ENCODE results near the gene KRT83. TPM values are rescaled to one million over a fixed set of nuclear protein-coding genes. Genes with fewer than 3 reads are reported as not detected.
"Not testable (repeated sequence)": the region's sequence is repeated elsewhere in the genome, so short reads cannot be mapped to it uniquely, and the experiment has no call there.

KRT83 gene
- total RNA-seq, 4 donors from 2014 or later, result 10.3 to 97.1 (median 33.9) TPM; not detected in 1

DNA sequence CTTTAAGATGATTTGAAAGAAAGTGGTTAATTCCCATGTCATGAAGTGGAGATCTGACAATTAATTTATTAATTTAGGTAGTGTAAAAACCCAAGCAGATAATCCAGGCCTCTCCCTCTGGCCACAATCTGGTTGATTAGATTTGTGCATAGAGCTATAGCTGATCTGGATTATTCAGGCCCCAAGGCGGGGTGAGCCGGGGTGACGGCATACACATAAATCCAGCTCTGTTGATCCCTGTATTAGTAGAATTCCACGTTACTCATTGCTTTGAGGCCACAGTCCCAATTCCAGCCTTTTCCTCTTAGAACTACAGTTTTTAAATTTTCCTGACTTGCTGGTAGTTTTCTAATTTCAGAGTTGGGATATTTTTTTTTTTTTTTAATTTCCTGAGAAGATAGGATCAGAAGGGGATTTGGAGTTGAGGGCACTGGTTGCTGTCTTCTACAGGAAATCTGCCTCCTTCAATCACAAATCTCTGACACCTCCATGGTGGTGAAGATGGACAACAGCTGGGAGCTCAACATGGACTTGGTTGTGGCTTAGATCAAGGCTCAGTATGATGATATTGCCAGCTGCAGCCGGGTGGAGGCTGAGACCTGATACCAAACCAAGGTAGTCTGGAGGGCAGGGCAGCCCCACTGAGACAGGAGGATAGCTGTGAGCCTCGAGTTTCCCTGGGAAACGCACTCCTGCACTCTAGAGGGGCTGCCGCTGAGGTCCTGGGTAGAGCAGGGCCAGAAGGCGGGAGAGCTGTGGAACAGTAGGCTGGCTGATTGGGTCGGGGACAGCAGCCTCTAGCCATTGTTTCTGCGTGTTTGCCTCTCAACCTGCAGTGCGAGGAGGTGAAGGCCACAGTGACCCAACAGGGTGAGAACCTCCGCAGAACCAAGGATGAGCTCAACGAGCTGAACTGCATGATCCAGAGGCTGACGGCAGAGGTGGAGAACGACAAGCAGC, 26.6 kb upstream of the KRT83 start:
- no peak overlapping the region for H3K27ac ChIP-seq
- H3K9me3 ChIP-seq, result no peaks in the 10 kb centered on the region
- H3K4me1 ChIP-seq, result peaks cover 17% of the 10 kb centered on the region
- no peaks in the 10 kb centered on the region for H3K36me3 ChIP-seq
- 75% methylated on average over 13 of the region's 16 CpGs for whole genome bisulfite sequencing
- no peak for DNase-seq (ENCODE audit: low spot score in 2 of 2)
- no peak overlapping the region for H3K4me3 ChIP-seq
- no peak for TF ChIP-seq POLR2A (IDR thresholded peaks at IDR 0.05)
- H3K27me3 ChIP-seq, result peaks cover 3% of the 10 kb centered on the region

DNA sequence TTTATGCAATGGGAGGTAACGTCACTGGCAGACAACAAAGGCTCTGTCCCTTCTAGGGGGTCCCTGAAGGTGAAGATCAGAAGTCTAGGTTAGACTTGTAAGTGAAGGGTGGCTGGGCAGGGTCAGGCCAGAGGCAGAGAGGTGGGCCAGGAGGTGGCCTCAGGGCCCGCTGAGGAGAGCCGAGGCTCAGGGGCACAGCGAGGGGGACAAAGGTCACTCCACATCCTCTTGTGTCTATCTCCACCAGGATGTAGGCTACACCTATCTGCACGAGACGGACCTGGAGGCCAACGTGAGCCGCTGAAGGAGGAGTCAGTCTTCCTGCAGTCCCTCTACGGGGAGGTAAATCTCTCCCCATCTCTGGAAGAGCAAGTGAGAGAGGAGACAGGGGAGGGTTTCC, 25.8 kb upstream of the KRT83 start:
- no peak for DNase-seq (ENCODE audit: low spot score in 2 of 2)
- Histone ChIP-seq H3K36me3 (no peaks in the 10 kb centered on the region), H3K4me3 (no peak overlapping the region), H3K27ac (peak overlapping the region; percentile 47), H3K4me1 (peaks cover 17% of the 10 kb centered on the region), H3K9me3 (no peaks in the 10 kb centered on the region), H3K27me3 (peaks cover 5% of the 10 kb centered on the region)
- WGBS, result 90% methylated on average over 8 of the region's 9 CpGs
- TF ChIP-seq POLR2AphosphoS5 (IDR thresholded peaks at IDR 0.05) (no peak), POLR2A (IDR thresholded peaks at IDR 0.05) (no peak)

DNA sequence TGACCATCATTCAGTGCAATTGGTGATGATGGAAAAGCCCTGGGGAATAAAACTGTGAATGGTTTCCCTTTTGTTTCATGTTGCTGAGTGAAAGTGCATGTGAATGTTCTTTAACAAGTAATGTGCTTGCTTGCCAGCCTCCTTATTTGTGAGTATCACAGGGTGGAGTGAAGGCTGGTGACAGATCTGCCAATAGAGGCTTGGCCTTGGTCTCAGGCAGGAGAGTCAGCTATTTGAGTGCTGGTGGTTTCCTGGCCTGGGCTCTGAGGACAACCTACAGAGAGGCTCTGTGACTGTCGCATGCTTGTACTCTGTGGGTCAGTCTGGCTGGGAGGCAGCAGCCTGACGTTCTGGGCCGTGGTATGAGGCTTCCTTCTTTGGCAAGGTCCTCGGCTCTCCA, 25.4 kb upstream of the KRT83 start:
- Histone ChIP-seq H3K27ac (peak overlapping the region; percentile 47), H3K36me3 (no peaks in the 10 kb centered on the region), H3K9me3 (no peaks in the 10 kb centered on the region), H3K4me3 (no peak overlapping the region), H3K27me3 (peaks cover 5% of the 10 kb centered on the region), H3K4me1 (peaks cover 14% of the 10 kb centered on the region)
- no peak for DNase-seq (ENCODE audit: low spot score in 2 of 2)
- TF ChIP-seq POLR2A (IDR thresholded peaks at IDR 0.05) (no peak), EP300 (IDR thresholded peaks at IDR 0.05) (no peak), POLR2AphosphoS5 (IDR thresholded peaks at IDR 0.05) (no peak)
- TF ChIP-seq, protein P1, sequence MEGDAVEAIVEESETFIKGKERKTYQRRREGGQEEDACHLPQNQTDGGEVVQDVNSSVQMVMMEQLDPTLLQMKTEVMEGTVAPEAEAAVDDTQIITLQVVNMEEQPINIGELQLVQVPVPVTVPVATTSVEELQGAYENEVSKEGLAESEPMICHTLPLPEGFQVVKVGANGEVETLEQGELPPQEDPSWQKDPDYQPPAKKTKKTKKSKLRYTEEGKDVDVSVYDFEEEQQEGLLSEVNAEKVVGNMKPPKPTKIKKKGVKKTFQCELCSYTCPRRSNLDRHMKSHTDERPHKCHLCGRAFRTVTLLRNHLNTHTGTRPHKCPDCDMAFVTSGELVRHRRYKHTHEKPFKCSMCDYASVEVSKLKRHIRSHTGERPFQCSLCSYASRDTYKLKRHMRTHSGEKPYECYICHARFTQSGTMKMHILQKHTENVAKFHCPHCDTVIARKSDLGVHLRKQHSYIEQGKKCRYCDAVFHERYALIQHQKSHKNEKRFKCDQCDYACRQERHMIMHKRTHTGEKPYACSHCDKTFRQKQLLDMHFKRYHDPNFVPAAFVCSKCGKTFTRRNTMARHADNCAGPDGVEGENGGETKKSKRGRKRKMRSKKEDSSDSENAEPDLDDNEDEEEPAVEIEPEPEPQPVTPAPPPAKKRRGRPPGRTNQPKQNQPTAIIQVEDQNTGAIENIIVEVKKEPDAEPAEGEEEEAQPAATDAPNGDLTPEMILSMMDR (IDR thresholded peaks at IDR 0.05), result no peak
- 17% methylated on average over 2 of the region's 4 CpGs for WGBS

DNA sequence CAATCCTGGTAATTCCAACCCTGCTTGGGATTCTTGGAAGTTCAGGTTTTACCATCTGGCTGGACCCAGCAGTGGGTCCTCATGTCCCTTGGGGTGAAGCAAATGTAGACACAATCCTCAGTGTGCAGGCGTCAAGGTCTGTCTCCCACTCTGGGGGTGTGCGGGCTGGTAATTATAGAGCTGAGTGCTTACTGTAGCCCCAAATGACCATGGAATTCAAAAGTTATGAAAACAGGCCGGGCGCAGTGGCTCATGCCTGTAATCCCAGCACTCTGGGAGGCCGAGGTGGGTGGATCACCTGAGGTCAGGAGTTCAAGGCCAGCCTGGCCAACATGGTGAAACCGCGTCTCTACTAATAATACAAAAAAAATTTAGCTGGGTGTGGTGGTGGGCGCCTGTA, 23.8 kb upstream of the KRT83 start:
- H3K27ac ChIP-seq; DNase-seq (ENCODE audit: low spot score in 2 of 2); H3K4me3 ChIP-seq; H3K27me3 ChIP-seq; H3K36me3 ChIP-seq; H3K9me3 ChIP-seq: not testable (repeated sequence)
- H3K4me1 ChIP-seq, result peaks cover 11% of the 10 kb centered on the region
- WGBS, result 90% methylated on average over 8 of the region's 8 CpGs

DNA sequence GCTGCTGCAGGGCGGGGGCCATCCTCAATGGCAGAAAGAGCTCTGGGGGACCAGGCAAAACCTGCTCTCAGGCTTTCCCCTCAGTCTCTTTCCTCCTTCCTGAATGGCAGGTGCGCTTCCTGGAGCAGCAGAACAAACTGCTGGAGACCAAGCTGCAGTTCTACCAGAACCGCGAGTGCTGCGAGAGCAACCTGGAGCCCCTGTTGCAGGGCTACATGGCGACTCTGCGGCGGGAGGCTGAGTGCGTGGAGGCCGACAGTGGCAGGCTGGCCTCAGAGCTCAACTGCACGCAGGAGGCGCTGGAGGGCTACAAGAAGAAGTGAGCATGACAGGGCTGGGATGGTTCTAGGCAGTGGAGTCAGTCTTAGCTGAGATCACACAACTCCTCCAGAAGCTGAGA, 22.9 kb upstream of the KRT83 start:
- no peak for DNase-seq (ENCODE audit: low spot score in 2 of 2)
- Histone ChIP-seq H3K27ac (no peak overlapping the region), H3K36me3 (no peaks in the 10 kb centered on the region), H3K4me3 (no peak overlapping the region), H3K4me1 (peaks cover 18% of the 10 kb centered on the region), H3K9me3 (no peaks in the 10 kb centered on the region), H3K27me3 (peaks cover 8% of the 10 kb centered on the region)
- no peak for TF ChIP-seq POLR2AphosphoS5 (IDR thresholded peaks at IDR 0.05)
- TF ChIP-seq EP300 (IDR thresholded peaks at IDR 0.05), result no peak
- TF ChIP-seq, protein P1 (IDR thresholded peaks at IDR 0.05), result no peak
- no peak for TF ChIP-seq POLR2A (IDR thresholded peaks at IDR 0.05)
- WGBS, result 94% methylated on average over 5 of the region's 12 CpGs

DNA sequence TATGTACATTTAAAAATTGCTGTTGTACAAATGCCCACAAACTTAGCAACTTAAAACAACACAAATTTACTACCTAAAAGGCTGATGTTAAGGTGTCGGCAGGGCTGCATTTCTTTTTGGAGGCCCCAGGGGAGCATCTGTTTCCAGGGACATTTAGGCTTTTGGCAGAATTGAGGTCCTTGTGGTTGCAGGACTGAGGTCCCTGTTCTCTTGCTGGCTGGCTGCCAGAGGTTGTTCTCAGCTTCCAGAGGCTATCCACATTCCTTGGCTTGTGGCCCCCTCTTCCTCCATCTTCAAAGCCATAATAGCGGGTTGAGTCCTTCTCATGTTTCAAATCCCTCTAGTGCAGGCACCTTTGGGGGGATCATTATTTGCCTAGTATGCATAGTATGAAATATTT, 22.4 kb upstream of the KRT83 start:
- Histone ChIP-seq H3K27me3 (peaks cover 8% of the 10 kb centered on the region), H3K4me3 (no peak overlapping the region), H3K27ac (no peak overlapping the region), H3K36me3 (no peaks in the 10 kb centered on the region), H3K4me1 (peaks cover 23% of the 10 kb centered on the region), H3K9me3 (no peaks in the 10 kb centered on the region)
- 100% methylated on average over 2 of the region's 2 CpGs for WGBS
- TF ChIP-seq, protein P1 (IDR thresholded peaks at IDR 0.05), result no peak
- TF ChIP-seq EP300 (IDR thresholded peaks at IDR 0.05) (no peak), POLR2A (IDR thresholded peaks at IDR 0.05) (no peak), POLR2AphosphoS5 (IDR thresholded peaks at IDR 0.05) (no peak)
- no peak for DNase-seq (ENCODE audit: low spot score in 2 of 2)

Measured in suprapubic skin (tissue), 4 donors.